IgD-negative memory B cell (primary cell): ENCODE results near the gene IL1RL1. TPM values are rescaled to one million over a fixed set of nuclear protein-coding genes. Genes with fewer than 3 reads are reported as not detected.

Source experiments
- H3K27ac Mint-ChIP-seq, 3 donors: one replicate each; pipeline ENCODE4 v1.8.0; 2020 to 2022; ENCODE audit warnings: mild to moderate bottlenecking in 3 of 3, mixed read lengths in 3 of 3, moderate library complexity in 1 of 3
- H3K27me3 Mint-ChIP-seq: one replicate; pipeline ENCODE4 v1.8.0; 2021; ENCODE audit warnings: mixed read lengths
- H3K36me3 Mint-ChIP-seq: one replicate; pipeline ENCODE4 v1.8.0; 2020; ENCODE audit warnings: mild to moderate bottlenecking, mixed read lengths
- H3K4me1 Mint-ChIP-seq, 3 donors: one replicate each; pipeline ENCODE4 v1.8.0; 2020 to 2022; ENCODE audit warnings: mixed read lengths in 3 of 3, mild to moderate bottlenecking in 1 of 3
- H3K4me3 Mint-ChIP-seq, 4 donors: one replicate each; pipeline ENCODE4 v1.8.0; 2020 to 2022; ENCODE audit warnings: mild to moderate bottlenecking in 4 of 4, mixed read lengths in 4 of 4, moderate library complexity in 3 of 4
- H3K9me3 Mint-ChIP-seq, 3 donors: one replicate each; pipeline ENCODE4 v1.8.0; 2020 to 2021; ENCODE audit warnings: mixed read lengths in 3 of 3, mild to moderate bottlenecking in 1 of 3
- polyA plus RNA-seq: library from polyadenylated mRNA; unstranded; fragments of 300-500 nt; fragmentation: Illumina TruSeq; gene quantifications from one replicate; pipeline ENCODE4 v1.2.3, GENCODE V29; 2021

IL1RL1 gene
- polyA plus RNA-seq, 1 donor from 2014 or later = not detected

- Mint-ChIP-seq H3K27me3 (no peaks in the 10 kb centered on the region), H3K4me3 (no peak overlapping the region), H3K27ac (no peak overlapping the region), H3K9me3 (no peaks in the 10 kb centered on the region), H3K4me1 (peaks cover 4 to 10% (median 7%) of the 10 kb centered on the region in 3 donors), H3K36me3 (peaks cover 3% of the 10 kb centered on the region)
These were observed 80.7 kb downstream of the IL1RL1 start for GRCh38 chr2:102392096-102392495.

- Mint-ChIP-seq H3K4me1 (peaks cover 0 to 10% (median 7%) of the 10 kb centered on the region in 3 donors), H3K9me3 (no peaks in the 10 kb centered on the region), H3K4me3 (no peak overlapping the region), H3K27me3 (no peaks in the 10 kb centered on the region), H3K36me3 (no peaks in the 10 kb centered on the region), H3K27ac (no peak overlapping the region)
These were observed 81.6 kb downstream of the IL1RL1 start for GRCh38 chr2:102392942-102393341.

GRCh38 chr2:102396012-102396411, 84.6 kb downstream of the IL1RL1 start:
- Mint-ChIP-seq H3K36me3 (no peaks in the 10 kb centered on the region), H3K4me3 (no peak overlapping the region), H3K4me1 (peaks cover 0 to 10% (median 7%) of the 10 kb centered on the region in 3 donors), H3K27ac (no peak overlapping the region), H3K9me3 (no peaks in the 10 kb centered on the region), H3K27me3 (no peaks in the 10 kb centered on the region)

GRCh38 chr2:102397209-102397608, 85.8 kb downstream of the IL1RL1 start:
- Mint-ChIP-seq H3K4me3 (no peak overlapping the region), H3K9me3 (no peaks in the 10 kb centered on the region), H3K36me3 (no peaks in the 10 kb centered on the region), H3K27ac (no peak overlapping the region), H3K27me3 (no peaks in the 10 kb centered on the region), H3K4me1 (no peaks in the 10 kb centered on the region)

GRCh38 chr2:102399499-102400141, 88.3 kb downstream of the IL1RL1 start:
- H3K4me3 Mint-ChIP-seq = no peak overlapping the region
- no peaks in the 10 kb centered on the region for H3K36me3 Mint-ChIP-seq
- no peaks in the 10 kb centered on the region for H3K4me1 Mint-ChIP-seq
- H3K27ac Mint-ChIP-seq = no peak overlapping the region
- no peaks in the 10 kb centered on the region for H3K9me3 Mint-ChIP-seq
- H3K27me3 Mint-ChIP-seq = peaks cover 2% of the 10 kb centered on the region

- no peak overlapping the region for H3K4me3 Mint-ChIP-seq
These were observed 90.1 kb downstream of the IL1RL1 start for GRCh38 chr2:102401456-102401855.

More at GRCh38 chr2:102401456-102401855, 90.1 kb downstream of the IL1RL1 start:
- H3K27me3 Mint-ChIP-seq = peaks cover 2% of the 10 kb centered on the region
- H3K9me3 Mint-ChIP-seq = no peaks in the 10 kb centered on the region
- no peaks in the 10 kb centered on the region for H3K36me3 Mint-ChIP-seq
- H3K4me1 Mint-ChIP-seq = no peaks in the 10 kb centered on the region
- no peak overlapping the region for H3K27ac Mint-ChIP-seq

Other genes starting within 250 kb of the IL1RL1 start
- not detected for gene IL1R1, start 168.8 kb upstream of the IL1RL1 start, polyA plus RNA-seq
- not detected for gene IL1RL2, start 124.5 kb upstream of the IL1RL1 start, polyA plus RNA-seq
- gene IL18R1, start 44.2 kb downstream of the IL1RL1 start, polyA plus RNA-seq = 2.2 TPM
- 0.55 TPM for gene IL18RAP, start 111.6 kb downstream of the IL1RL1 start, polyA plus RNA-seq
- gene SLC9A4, start 161.7 kb downstream of the IL1RL1 start, polyA plus RNA-seq = not detected